ENCODE measurements around the gene UBE2D3.
"Not testable (repeated sequence)": the region's sequence is repeated elsewhere in the genome, so short reads cannot be mapped to it uniquely, and the experiment has no call there.

Gene UBE2D3

DNA sequence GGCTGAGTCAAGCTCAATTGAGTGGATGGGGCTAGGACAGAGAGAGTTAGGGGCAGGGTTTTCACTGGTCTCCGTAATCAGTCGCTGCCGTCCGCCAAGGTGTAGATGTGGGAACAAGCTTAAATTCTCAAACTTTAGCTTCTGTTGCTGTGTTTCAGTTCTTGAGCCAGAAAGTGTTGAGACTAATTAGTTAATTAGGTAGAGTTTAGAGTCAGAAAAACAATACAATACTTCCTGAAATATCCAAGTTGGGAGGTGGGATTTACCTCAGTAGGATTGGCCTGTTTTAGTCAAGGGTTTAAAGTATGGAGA lies 1.1 kb upstream of the UBE2D3 start:
- no peak for DNase-seq

- peak; percentile 91 for DNase-seq
Measured at GRCh38 chr4:102827674-102828496, 534 bp upstream of the UBE2D3 start.

DNA sequence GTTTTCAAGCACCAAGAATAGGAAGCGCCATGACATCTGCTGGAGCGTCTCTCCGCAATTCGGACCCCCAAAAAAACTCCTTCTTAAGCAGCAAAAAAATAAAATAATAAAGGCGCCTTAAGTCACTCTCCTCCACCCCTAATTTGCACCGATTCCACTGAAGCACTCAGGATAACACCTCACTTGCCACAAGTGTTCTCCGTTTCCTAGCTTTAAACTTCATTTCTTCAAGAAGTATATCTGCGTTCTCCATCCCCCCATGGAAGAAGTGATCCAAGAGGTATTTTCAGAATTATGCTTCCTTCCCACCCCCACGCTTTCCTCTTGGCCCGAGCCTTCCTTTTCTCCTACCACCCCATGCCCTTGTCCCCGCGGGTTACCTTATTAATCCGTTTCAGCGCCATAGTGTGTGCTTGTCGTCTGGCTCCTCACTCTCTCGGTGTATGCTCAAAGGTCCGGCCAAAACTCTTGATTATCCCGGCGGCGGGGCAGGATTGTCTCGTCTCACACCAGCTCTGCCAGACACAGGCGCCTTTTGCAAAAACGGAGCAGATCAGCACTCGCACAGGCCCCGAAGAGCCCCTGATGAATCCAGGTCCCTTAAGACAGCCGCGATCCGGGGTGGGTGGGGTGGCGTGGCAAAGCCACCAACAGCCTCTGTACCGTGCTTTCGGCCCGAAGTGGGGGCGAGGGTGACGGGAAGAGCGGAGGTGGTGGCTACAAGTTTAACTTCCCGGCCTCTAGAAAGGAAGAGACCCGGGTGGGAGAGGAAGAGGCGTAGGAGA lies 1.1 kb downstream of the UBE2D3 start:
- no peak for DNase-seq

DNA sequence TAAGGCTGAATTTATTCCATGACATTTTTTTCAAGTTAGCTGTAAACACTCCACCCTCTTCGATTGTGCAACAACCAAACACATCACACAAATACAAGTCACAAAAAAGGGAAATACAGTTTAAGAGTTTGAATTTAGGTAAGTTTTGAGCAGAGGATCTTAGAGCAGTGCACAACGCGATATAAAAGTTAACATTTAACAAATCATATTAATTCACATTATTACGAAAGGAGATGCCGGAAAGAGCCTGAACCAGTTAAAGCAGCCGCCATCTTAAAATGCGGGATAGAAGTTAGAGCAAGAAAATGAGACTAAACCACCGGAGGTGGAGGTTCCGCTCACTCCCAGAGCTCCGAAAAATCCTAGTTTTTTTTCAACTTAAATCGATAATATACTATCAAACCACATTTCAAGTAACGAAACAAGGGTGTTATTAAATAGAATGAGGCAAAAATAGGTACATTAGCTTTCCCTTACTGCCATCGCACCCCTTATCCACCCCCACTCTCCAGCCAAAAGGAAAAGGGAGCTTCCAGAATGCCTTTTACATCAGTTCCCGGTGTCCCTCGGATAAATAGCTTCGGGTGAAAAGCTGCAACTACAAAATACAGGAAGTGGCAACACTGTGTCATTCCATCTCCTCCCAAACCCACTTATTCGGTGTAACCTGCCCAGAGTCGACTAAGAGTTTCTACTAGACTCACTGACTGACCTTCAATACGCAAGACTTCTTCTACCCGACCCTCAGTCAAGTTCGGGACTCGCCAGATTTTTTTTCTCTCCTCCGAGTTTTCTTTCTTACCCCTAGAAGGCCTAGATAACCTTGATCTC lies 1.9 kb downstream of the UBE2D3 start:
- no peak for DNase-seq

DNA sequence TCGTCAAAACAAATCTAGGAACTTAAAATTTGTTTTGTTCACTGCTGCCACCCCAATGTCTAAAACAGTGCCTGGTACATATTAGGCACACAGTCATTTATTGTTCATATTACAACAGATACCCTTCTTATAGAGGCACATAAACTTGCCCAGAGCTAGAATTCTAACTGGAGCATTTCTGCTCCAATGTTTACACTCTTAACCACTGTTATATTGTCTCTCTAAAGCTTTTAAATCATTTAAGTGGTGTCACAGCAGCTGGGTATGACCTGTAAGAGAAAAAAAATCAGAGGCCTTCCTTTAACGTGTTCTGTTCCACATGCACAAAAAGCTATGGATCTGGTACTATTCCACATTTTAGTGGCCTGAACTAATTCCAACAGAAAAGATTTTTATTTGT lies 3.0 kb downstream of the UBE2D3 start:
- DNase-seq, result no peak

GRCh38 chr4:102823897-102824296 lies 3.5 kb downstream of the UBE2D3 start:
- no peak for DNase-seq

DNA sequence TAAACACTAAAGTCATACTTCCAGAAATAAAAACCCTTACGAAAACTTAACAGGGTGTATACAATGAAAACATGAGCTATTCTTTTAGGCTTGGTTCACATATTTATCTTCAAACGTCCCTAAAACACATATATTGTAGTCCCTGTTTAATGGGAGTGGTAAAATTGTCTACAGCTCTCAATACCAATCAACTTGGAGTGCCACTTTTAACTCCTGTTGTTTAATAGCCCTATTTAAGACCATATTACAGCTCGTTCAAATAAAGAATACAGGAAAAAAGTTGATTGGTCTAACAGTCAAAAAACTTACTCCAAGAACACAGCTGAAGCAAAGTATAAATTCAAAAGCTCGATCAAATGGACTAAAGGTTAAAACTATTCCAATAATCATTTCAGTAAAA lies 3.9 kb downstream of the UBE2D3 start:
- no peak for DNase-seq

DNA sequence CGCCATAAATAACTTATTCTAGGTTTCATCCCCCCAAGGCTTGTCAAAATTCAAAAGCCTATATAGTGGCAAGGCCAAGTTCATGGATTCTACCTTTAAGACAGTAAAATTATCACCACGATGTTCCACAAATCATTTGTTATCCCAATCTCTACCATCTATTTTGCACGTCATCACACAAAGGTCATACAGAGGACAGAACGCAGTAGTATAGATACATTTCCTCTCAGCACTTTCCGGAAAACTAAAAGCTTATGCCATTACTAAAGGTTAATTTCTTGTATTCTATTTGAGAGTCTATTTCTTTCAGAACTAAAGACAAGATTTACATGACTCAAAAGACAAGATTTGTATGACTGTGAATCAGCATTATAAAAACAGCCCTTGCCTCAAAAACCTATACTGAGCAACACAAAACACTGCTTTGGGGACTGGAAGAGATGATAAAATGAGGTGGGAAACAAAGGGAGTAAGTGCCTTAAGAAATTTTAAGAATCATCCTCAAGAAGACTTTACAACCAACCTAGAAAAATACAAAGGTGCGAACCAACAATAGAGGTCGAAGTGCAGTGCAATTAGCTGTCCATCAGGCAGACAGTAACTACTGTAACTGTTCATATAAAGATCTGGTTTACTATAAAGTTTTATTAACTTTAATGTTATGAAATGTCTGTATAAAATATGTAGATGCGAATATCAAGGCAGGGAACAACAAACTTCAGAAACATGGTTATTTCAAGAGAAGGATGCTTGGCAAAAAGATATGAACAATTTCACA lies 7.6 kb downstream of the UBE2D3 start:
- no peak for DNase-seq

- not testable (repeated sequence) for DNase-seq
Measured at GRCh38 chr4:102819100-102819499, 8.3 kb downstream of the UBE2D3 start.

GRCh38 chr4:102817613-102818268 lies 9.6 kb downstream of the UBE2D3 start:
- no peak for DNase-seq

DNA sequence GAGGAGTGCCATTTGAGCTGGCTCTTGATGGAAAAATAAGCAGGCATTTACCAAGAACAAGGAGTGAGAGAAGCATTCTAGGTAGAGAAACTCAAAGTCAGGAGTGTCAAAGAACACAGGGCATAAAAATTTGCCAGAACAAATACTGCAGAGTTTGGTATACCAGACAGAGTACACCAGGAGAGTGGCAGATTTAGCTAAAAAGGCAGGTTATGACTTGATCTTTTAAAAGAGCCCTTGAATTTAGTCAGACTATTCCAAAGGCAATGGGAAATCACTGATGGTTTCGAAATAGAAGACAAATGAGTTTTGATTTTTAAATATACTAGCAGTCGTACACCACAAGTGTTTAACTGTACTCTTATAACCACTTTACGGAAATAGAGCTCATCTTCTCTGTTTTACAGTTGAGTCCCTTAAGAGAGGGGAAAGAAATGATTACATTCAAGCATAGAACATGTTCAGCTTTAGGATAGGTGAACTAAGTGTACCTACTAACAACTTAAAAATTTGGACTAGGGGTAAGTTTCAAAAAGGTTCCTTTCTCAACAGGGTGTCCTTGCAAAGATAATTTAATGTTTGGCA lies 10.2 kb downstream of the UBE2D3 start:
- DNase-seq, result no peak

DNA sequence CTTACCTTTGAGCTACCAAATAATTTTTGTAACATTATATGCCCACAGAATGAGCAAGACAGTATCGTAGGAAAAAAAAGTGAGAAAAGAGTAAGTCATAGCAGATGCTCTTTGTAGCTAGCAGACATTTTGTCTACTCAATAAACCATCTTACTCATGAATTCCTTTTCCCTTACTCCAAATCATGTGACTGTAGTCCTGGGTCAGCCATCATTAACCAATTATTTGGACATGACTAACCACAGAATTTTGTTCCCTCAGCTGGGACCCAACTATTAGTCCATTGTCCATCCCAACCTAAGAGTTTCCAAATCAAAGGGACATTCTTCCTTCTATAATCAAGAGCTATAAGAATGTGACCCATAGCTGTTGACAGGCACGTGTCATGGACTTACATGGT lies 11.4 kb downstream of the UBE2D3 start:
- no peak for DNase-seq

GRCh38 chr4:102809691-102810090 lies 17.7 kb downstream of the UBE2D3 start:
- no peak for DNase-seq

DNA sequence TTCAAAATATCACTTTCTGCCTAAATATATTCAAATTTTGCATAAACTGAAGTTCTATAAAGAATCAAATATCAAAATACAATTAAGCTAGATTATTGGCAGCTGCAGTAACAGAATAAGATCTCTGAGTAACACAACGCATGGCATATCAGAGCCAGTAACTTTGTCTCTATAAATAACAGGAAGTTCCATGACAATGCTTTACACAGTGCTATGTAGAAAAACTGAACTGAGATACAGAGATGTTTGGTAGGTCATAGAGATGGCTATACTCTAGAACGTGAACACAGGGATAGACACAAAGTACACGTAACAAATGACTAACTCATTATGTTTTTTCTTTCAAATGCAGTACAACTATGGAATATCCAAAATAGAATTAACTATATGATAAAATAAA lies 18.2 kb downstream of the UBE2D3 start:
- no peak for DNase-seq

GRCh38 chr4:102808009-102808408 lies 19.3 kb downstream of the UBE2D3 start:
- DNase-seq, result no peak

DNA sequence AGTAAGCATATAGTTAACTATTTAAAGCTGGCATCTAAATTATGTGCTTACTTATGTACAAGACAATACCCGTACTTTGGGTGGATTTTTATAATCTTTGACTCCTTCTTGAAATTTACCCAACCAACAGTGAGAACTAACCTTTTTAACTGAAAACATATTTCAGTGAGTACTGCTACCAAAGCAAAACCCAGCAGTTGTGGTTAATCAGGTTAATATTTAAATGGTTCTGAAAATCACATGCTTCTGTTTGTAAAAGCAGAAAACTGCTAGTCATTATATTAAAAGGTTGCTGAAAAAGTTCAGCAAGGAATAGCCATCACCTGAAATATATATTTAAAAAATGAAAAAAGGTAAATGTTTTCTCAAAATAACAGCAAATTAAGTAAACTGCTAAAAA lies 20.0 kb downstream of the UBE2D3 start:
- no peak for DNase-seq

GRCh38 chr4:102799816-102800215 lies 27.5 kb downstream of the UBE2D3 start:
- DNase-seq, result no peak

GRCh38 chr4:102794999-102795398 lies 32.4 kb downstream of the UBE2D3 start:
- DNase-seq, result no peak

DNA sequence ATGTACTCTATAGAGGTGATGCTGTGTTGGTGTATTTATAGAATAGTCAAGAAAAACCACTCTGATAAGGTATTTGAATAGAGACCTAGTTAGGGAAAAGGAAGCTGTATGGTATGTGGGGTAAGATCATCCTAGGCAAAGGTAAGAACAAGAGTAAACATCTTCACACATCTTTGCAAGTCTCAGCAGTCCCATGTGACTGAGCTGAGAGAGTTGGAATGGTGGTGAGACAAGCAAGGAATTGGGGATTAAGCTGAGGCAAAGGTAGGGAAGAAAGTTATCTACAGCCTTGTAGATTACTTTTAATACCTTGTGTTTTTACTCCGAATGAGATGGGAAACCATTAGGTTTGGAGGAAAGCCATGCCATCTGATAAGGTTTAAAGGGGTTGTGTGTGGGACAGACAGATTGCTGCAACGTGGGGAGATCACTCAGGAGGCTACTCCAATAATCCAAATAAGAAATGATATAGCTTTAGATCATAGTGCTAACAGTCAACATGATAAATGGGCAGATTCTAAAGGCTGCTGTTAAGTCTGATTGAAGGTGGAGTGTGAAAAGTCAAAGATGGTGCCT lies 34.9 kb downstream of the UBE2D3 start:
- DNase-seq, result no peak

GRCh38 chr4:102791318-102791835 lies 36.0 kb downstream of the UBE2D3 start:
- no peak for DNase-seq

DNA sequence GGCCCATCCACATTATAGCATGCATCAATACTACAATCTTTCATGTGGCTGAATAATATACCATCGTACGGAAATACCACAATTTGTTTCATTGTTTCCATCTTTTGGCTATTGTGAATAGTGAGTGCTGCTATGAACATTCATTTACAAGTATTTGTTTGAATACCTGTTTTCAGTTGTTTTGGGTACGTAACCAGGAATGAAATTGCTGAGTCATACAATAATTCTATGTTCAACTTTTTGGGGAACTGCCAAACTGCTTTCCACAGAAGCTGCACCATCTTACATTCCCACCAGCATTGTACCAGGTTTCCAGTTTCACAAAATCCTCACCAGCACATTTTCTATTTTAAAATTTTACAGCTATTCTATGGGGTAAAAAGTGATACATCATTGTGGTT lies 38.0 kb downstream of the UBE2D3 start:
- DNase-seq, result no peak

Measured in activated gamma-delta T cell (primary cell).